Loucy (cell line): ENCODE data around the gene CELF3.

Experiments used
- CTCF ChIP-seq: fragments of 200-600 bp; sonication (generic); conservative IDR thresholded peaks from 2 replicates; pipeline ENCODE4 v1.5.1; 2014; ENCODE audit warnings: mild to moderate bottlenecking, antibody characterized with exemption, low read length
- EZH2phosphoT487 ChIP-seq: fragments of 200-600 bp; IDR thresholded peaks from 2 replicates; pipeline ENCODE4 v1.6.1; 2018; ENCODE audit warnings: antibody characterized with exemption, mild to moderate bottlenecking, moderate library complexity, borderline replicate concordance

- no peak for TF ChIP-seq CTCF
- TF ChIP-seq EZH2phosphoT487: no peak
Measured at GRCh38 chr1:151653397-151653796, 63.2 kb downstream of the CELF3 start.
